IMR-90 (cell line): ENCODE measurements around the gene SLC30A9. TPM values are rescaled to one million over a fixed set of nuclear protein-coding genes. Genes with fewer than 3 reads are reported as not detected.
A peak's percentile ranks its signal among the peaks of the same experiment; 100 is the strongest.

Experiments used
- ATAC-seq: fragments of 200-7000 bp; cut with Tn5 transposase; 2 replicates; pipeline ENCODE4 v1.9.1; 2020; ENCODE audit warnings: low read depth, mild to moderate bottlenecking, moderate library complexity
- BruUV-seq: library from RNA; stranded (reverse); fragments of 400-500 nt; replicated peaks from 2 replicates; lab custom pipeline; 2021; lab: Mats Ljungman, UMichigan
- CTCF ChIA-PET: fragments of 300-600 bp; formaldehyde crosslinking; extraction: SDS; loops from one replicate; lab custom pipeline; 2021; ENCODE audit warnings: antibody characterized with exemption; lab: Yijun Ruan, JAX
- POLR2A ChIA-PET: fragments of 300-600 bp; sonication (Branson Sonifier 250); formaldehyde crosslinking; loops from one replicate; lab custom pipeline; 2022; ENCODE audit warnings: antibody characterized with exemption; ENCODE audit not compliant: unreplicated experiment; lab: Charles Lee
- DNase-seq: peaks from one replicate; pipeline ENCODE4 v3.0.0; 2013
- H2AFZ ChIP-seq: replicated peaks from 2 replicates; pipeline ENCODE3; 2013; ENCODE audit warnings: low read length, mild to moderate bottlenecking; ENCODE audit not compliant: poor library complexity
- H2AK5ac ChIP-seq: 2 replicates; pipeline ENCODE4 v1.6.1; 2013; ENCODE audit warnings: low read depth, low read length, inconsistent platforms
- H2AK9ac ChIP-seq: replicated peaks from 2 replicates; pipeline ENCODE3; 2013; ENCODE audit warnings: mild to moderate bottlenecking, low read depth, low read length, moderate library complexity; ENCODE audit not compliant: poor library complexity
- H2BK120ac ChIP-seq: 2 replicates; pipeline ENCODE4 v1.6.1; 2013; ENCODE audit warnings: low read depth, low read length, inconsistent platforms
- H2BK15ac ChIP-seq: 3 replicates; pipeline ENCODE4 v1.6.1; 2013; ENCODE audit warnings: low read depth, low read length, inconsistent platforms
- H2BK20ac ChIP-seq: 2 replicates; pipeline ENCODE4 v1.6.1; 2013; ENCODE audit warnings: low read depth, mild to moderate bottlenecking, inconsistent platforms, low read length, moderate library complexity
- H2BK5ac ChIP-seq: 2 replicates; pipeline ENCODE4 v1.6.1; 2013; ENCODE audit warnings: mild to moderate bottlenecking, low read depth, low read length, inconsistent platforms; ENCODE audit not compliant: poor library complexity, severe bottlenecking
- H3K14ac ChIP-seq: replicated peaks from 2 replicates; pipeline ENCODE4 v1.6.1; 2013; ENCODE audit warnings: low read depth, low read length, inconsistent platforms
- H3K18ac ChIP-seq: 2 replicates; pipeline ENCODE4 v1.6.1; 2013; ENCODE audit warnings: low read depth, low read length, control low read depth
- H3K23ac ChIP-seq: 2 replicates; pipeline ENCODE4 v1.6.1; 2013; ENCODE audit warnings: low read depth, low read length, inconsistent platforms
- H3K27ac ChIP-seq: 2 replicates; pipeline ENCODE4 v1.5.1; 2013; ENCODE audit warnings: mild to moderate bottlenecking, control low read depth, low read length; ENCODE audit not compliant: insufficient read depth
- H3K27me3 ChIP-seq: 2 replicates; pipeline ENCODE4 v1.6.1; 2013; ENCODE audit warnings: low read length; ENCODE audit not compliant: control insufficient read depth, insufficient read depth
- H3K36me3 ChIP-seq: 2 replicates; pipeline ENCODE4 v1.6.1; 2013; ENCODE audit warnings: low read length, mixed read lengths; ENCODE audit not compliant: control insufficient read depth, insufficient read depth
- H3K4ac ChIP-seq: 2 replicates; pipeline ENCODE4 v1.6.1; 2013; ENCODE audit warnings: low read depth, low read length, inconsistent platforms
- H3K4me1 ChIP-seq: 2 replicates; pipeline ENCODE4 v1.6.1; 2013; ENCODE audit warnings: low read length, mixed read lengths; ENCODE audit not compliant: control insufficient read depth, insufficient read depth
- H3K4me2 ChIP-seq: 2 replicates; pipeline ENCODE4 v1.6.1; 2013; ENCODE audit warnings: low read depth, mild to moderate bottlenecking, control low read depth, low read length, moderate library complexity
- H3K4me3 ChIP-seq: 2 replicates; pipeline ENCODE4 v1.5.1; 2013; ENCODE audit warnings: low read depth, mild to moderate bottlenecking, control low read depth, low read length, moderate library complexity; ENCODE audit not compliant: insufficient read depth
- H3K56ac ChIP-seq: 2 replicates; pipeline ENCODE4 v1.6.1; 2013; ENCODE audit warnings: low read length, inconsistent platforms; ENCODE audit not compliant: insufficient read depth; ENCODE audit errors: extremely low read depth
- H3K79me1 ChIP-seq, 2 experiments: 2 replicates each; pipeline ENCODE4 v1.6.1; 2013; ENCODE audit warnings: low read length in 2 of 2, inconsistent platforms in 1 of 2, low read depth in 1 of 2
- H3K9ac ChIP-seq: 2 replicates; pipeline ENCODE4 v1.6.1; 2013; ENCODE audit warnings: low read depth, low read length, control low read depth
- H3K9me1 ChIP-seq: 2 replicates; pipeline ENCODE4 v1.6.1; 2013; ENCODE audit warnings: low read length, inconsistent platforms; ENCODE audit not compliant: insufficient read depth
- H3K9me3 ChIP-seq: 2 replicates; pipeline ENCODE4 v1.6.1; 2013; ENCODE audit warnings: low read length; ENCODE audit not compliant: control insufficient read depth, insufficient read depth
- H4K20me1 ChIP-seq: 2 replicates; pipeline ENCODE4 v1.6.1; 2013; ENCODE audit warnings: low read length, inconsistent platforms; ENCODE audit not compliant: insufficient read depth
- H4K5ac ChIP-seq: 2 replicates; pipeline ENCODE4 v1.6.1; 2013; ENCODE audit warnings: mild to moderate bottlenecking, low read depth, low read length, control low read depth
- H4K8ac ChIP-seq, 2 experiments: 2 replicates each; pipeline ENCODE4 v1.6.1; 2013; ENCODE audit warnings: low read depth in 2 of 2, low read length in 2 of 2, control low read depth in 1 of 2, inconsistent platforms in 1 of 2
- H4K91ac ChIP-seq: 2 replicates; pipeline ENCODE4 v1.6.1; 2013; ENCODE audit warnings: low read depth, low read length, inconsistent platforms; ENCODE audit not compliant: insufficient read depth
- BHLHE40 ChIP-seq: fragments of 150-350 bp; IDR thresholded peaks from 2 replicates; pipeline ENCODE4 v1.6.1; 2016; ENCODE audit warnings: mild to moderate bottlenecking, low read depth, low read length
- CEBPB ChIP-seq: IDR thresholded peaks from 2 replicates; pipeline ENCODE4 v1.6.1; 2012; ENCODE audit warnings: low read depth, low read length, improper control_type of control experiment
- CHD1 ChIP-seq: IDR thresholded peaks from 2 replicates; pipeline ENCODE4 v1.6.1; 2012; ENCODE audit warnings: low read depth, low read length, improper control_type of control experiment
- MAFK ChIP-seq: IDR thresholded peaks from 2 replicates; pipeline ENCODE4 v1.6.1; 2012; ENCODE audit warnings: low read depth, low read length, improper control_type of control experiment
- MAZ ChIP-seq: IDR thresholded peaks from 2 replicates; pipeline ENCODE4 v1.6.1; 2012; ENCODE audit warnings: low read depth, mild to moderate bottlenecking, low read length, improper control_type of control experiment, moderate library complexity, borderline replicate concordance
- NFE2L2 ChIP-seq: fragments of 150-350 bp; IDR thresholded peaks from 2 replicates; pipeline ENCODE4 v1.6.1; 2016; ENCODE audit warnings: low read depth, mild to moderate bottlenecking, low read length
- POLR2A ChIP-seq: IDR thresholded peaks from 2 replicates; pipeline ENCODE4 v1.6.1; 2012; ENCODE audit warnings: mild to moderate bottlenecking, low read depth, low read length
- RAD21 ChIP-seq: IDR thresholded peaks from 2 replicates; pipeline ENCODE4 v1.6.1; 2012; ENCODE audit warnings: low read length, improper control_type of control experiment
- RCOR1 ChIP-seq: IDR thresholded peaks from 2 replicates; pipeline ENCODE4 v1.6.1; 2012; ENCODE audit warnings: mild to moderate bottlenecking, low read length, improper control_type of control experiment; ENCODE audit not compliant: insufficient replicate concordance
- RFX5 ChIP-seq: IDR thresholded peaks from 2 replicates; pipeline ENCODE4 v1.8.0; 2012; ENCODE audit warnings: low read depth, mild to moderate bottlenecking, low read length, moderate library complexity
- SMC3 ChIP-seq: fragments of 150-350 bp; IDR thresholded peaks from 2 replicates; pipeline ENCODE4 v1.6.1; 2016; ENCODE audit warnings: low read depth, mild to moderate bottlenecking, antibody characterized with exemption, low read length, moderate library complexity
- WGBS, 2 experiments: methylation state at CpG; one replicate each; pipeline versions ENCODE4 v1.1.5 to v1.1.7; 2013; ENCODE audit warnings: missing lambda C conversion rate in 2 of 2; ENCODE audit not compliant: insufficient read length in 1 of 2; ENCODE audit errors: extremely low coverage in 2 of 2; 5-methylcytosine and 5-hydroxymethylcytosine counted together
- dilution Hi-C: fragments of 300-500 bp; cut with HindIII; formaldehyde crosslinking; loops from one replicate; pipeline ENCODE4 v1.14.3; 2018; ENCODE audit warnings: low sequenced_read_pairs; ENCODE audit not compliant: unreplicated experiment
- in situ Hi-C: fragments of 300-500 bp; cut with MboI; formaldehyde crosslinking; loops from 3 replicates; pipeline ENCODE4 v1.14.3; 2019; ENCODE audit warnings: low sequenced_read_pairs, inconsistent platforms, mixed read lengths
- intact Hi-C: fragments of 100-400 bp; cut with micrococcal nuclease; formaldehyde crosslinking; loops from 2 replicates; pipeline ENCODE4 v1.10.0; 2022
- polyA plus RNA-seq, 3 experiments: library from polyadenylated mRNA; depleted of rRNA; stranded (reverse); fragments of >200 nt; gene quantifications; 2 replicates each; pipeline ENCODE4 v1.2.3, GENCODE V29; 2012; ENCODE audit warnings: low replicate concordance in 1 of 3
- total RNA-seq: library from RNA; depleted of rRNA; stranded (reverse); fragments of >200 nt; gene quantifications from 2 replicates; pipeline ENCODE4 v1.2.3, GENCODE V29; 2012
- TF ChIP-seq, protein P1 (sequence below): fragments of 150-350 bp; IDR thresholded peaks from 2 replicates; pipeline ENCODE4 v1.6.1; 2016; ENCODE audit warnings: low read depth, mild to moderate bottlenecking, low read length, moderate library complexity, borderline replicate concordance

SLC30A9 gene
- total and polyA plus RNA-seq, 2 of the 4 experiments (the other 2 are of a cell fraction) = 32.0 to 72.6 TPM

DNA sequence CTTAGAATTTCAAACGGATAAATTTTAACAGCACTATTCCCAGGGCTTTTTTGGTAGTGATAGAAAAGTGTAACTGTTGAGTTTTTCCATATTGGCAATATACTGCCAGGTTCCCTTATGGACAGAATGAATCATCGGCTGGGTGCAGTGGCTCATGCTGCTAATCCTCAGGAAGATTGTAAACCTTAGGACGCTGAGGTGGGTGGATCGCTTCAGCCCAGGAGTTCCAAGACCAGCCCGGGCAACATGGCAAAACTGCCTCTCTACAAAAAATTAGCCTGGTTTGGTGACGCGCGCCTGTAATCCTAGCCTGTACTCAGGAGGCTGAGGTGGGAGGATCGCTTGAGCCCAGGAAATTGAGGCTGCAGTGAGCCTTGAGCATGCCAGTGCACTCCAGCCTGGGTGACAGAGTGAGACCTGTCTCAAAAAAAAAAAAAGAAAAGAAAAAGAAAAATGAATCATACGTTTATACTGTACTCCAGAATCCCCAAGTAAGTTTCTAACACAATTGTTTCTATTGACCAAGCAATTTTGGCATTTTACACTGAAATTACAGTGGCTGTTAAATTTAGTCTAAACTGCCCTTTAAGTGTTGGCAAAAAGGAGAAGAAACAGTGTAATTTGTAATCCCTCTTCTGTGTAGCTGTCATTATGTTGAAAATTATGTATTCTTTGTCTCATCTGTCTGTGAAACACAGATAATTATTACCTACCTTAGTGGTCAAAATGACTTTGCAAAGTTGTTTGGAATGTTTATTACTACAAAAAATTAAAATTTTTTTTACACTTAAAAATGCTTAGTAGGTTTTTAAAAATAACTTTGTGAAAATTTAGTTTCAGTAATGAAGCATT is 1.8 kb downstream of the SLC30A9 start:
- Histone ChIP-seq H3K27me3 (no peaks in the 10 kb centered on the region), H2AK5ac (no peak overlapping the region), H3K4me3 (no peak overlapping the region), H3K9me3 (no peaks in the 10 kb centered on the region), H3K79me1 (peaks cover 20 to 44% of the 10 kb centered on the region in 2 experiments), H3K18ac (no peak overlapping the region), H4K5ac (no peak overlapping the region), H3K23ac (no peak overlapping the region), H3K36me3 (no peaks in the 10 kb centered on the region), H3K9me1 (peaks cover 5% of the 10 kb centered on the region; the same call in 1 of the 2 replicates), H2BK20ac (no peak overlapping the region), H2BK120ac (no peak overlapping the region), H3K14ac (no peak overlapping the region), H3K27ac (no peak overlapping the region), H3K4ac (no peak overlapping the region), H2BK5ac (no peak overlapping the region), H4K91ac (no peak overlapping the region), H2BK15ac (no peak overlapping the region), H3K4me1 (peaks cover 5% of the 10 kb centered on the region), H4K8ac (no peak overlapping the region), H2AK9ac (no peak overlapping the region), H3K9ac (no peak overlapping the region), H4K20me1 (peaks cover 7% of the 10 kb centered on the region), H2AFZ (no peak overlapping the region), H3K56ac (no peak overlapping the region), H3K4me2 (peak overlapping the region; percentile 55)
- BruUV-seq = no TSS peak
- ChIA-PET CTCF (no interaction called here), POLR2A (no interaction called here)
- ATAC-seq = no peak
- no CpG with 5 or more reads among the region's 10 CpGs for whole genome bisulfite sequencing, 2 experiments
- TF ChIP-seq CHD1 (no peak), BHLHE40 (no peak), MAFK (no peak), CEBPB (no peak), RAD21 (no peak), RCOR1 (no peak), MAZ (no peak), POLR2A (no peak), NFE2L2 (no peak), SMC3 (no peak), RFX5 (no peak)
- TF ChIP-seq, protein P1, sequence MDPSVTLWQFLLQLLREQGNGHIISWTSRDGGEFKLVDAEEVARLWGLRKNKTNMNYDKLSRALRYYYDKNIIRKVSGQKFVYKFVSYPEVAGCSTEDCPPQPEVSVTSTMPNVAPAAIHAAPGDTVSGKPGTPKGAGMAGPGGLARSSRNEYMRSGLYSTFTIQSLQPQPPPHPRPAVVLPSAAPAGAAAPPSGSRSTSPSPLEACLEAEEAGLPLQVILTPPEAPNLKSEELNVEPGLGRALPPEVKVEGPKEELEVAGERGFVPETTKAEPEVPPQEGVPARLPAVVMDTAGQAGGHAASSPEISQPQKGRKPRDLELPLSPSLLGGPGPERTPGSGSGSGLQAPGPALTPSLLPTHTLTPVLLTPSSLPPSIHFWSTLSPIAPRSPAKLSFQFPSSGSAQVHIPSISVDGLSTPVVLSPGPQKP = no peak
- DNase-seq = peak; percentile 23
- intact Hi-C loops (no loop called here), dilution Hi-C loops (no loop called here), in situ Hi-C loops (no loop called here)
